AG09309 (cell line): ENCODE results near the gene CSRP1.

Experiments used
- DNase-seq: peaks from one replicate; pipeline ENCODE4 v3.0.0-alpha.2; 2010; ENCODE audit warnings: low read depth
- H3K4me3 ChIP-seq: 2 replicates; pipeline ENCODE4 v1.5.1; 2011; ENCODE audit warnings: mild to moderate bottlenecking, low read depth, low read length, moderate library complexity; ENCODE audit not compliant: control insufficient read depth
- TF ChIP-seq, protein P1 (sequence below): IDR thresholded peaks from 2 replicates; pipeline ENCODE4 v1.5.1; 2011; ENCODE audit warnings: mild to moderate bottlenecking, low read depth, low read length, inconsistent platforms; ENCODE audit not compliant: insufficient read depth, control insufficient read depth; ENCODE audit errors: missing control alignments

Gene CSRP1

DNA sequence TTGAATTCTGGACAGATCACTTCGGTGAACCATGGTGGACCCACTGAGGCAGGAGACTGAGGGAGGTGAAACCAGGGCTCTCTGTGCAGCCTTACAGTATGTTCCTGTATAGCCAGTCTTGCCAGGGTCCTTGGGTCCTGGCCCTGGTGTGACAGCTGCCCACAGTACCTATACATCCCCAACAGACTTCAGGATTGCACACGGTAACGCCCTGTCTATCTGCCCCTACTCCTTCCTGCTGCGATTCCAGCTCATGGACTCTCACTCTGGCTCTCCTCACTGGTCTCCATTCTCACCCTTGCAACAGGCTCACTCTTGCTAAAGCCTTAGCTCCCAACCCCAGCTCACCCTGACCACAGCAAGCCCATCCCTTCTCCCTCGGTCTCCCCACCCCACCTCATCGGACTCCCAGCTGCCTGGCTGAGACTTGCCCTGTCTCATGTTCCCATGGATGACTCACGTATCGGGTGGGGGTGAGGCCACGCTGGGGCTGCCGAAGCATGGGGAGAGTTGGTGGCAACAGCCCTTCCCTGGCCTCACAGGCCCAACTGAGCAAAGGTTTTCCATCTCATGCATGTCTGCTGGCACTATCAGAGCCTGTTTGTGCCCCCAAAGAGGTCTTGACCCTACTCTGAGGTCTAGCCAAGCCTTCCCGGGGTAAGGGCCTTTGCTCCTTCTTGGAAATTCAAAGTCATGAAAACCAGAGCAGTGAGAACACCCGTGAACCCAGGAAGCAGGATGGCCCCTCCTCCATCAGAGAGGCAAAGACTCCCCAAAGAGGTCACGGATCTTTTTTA, 45.1 kb downstream of the CSRP1 start:
- no peak overlapping the region for H3K4me3 ChIP-seq
- TF ChIP-seq, protein P1, sequence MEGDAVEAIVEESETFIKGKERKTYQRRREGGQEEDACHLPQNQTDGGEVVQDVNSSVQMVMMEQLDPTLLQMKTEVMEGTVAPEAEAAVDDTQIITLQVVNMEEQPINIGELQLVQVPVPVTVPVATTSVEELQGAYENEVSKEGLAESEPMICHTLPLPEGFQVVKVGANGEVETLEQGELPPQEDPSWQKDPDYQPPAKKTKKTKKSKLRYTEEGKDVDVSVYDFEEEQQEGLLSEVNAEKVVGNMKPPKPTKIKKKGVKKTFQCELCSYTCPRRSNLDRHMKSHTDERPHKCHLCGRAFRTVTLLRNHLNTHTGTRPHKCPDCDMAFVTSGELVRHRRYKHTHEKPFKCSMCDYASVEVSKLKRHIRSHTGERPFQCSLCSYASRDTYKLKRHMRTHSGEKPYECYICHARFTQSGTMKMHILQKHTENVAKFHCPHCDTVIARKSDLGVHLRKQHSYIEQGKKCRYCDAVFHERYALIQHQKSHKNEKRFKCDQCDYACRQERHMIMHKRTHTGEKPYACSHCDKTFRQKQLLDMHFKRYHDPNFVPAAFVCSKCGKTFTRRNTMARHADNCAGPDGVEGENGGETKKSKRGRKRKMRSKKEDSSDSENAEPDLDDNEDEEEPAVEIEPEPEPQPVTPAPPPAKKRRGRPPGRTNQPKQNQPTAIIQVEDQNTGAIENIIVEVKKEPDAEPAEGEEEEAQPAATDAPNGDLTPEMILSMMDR, result no peak
- peak; percentile 96 for DNase-seq

DNA sequence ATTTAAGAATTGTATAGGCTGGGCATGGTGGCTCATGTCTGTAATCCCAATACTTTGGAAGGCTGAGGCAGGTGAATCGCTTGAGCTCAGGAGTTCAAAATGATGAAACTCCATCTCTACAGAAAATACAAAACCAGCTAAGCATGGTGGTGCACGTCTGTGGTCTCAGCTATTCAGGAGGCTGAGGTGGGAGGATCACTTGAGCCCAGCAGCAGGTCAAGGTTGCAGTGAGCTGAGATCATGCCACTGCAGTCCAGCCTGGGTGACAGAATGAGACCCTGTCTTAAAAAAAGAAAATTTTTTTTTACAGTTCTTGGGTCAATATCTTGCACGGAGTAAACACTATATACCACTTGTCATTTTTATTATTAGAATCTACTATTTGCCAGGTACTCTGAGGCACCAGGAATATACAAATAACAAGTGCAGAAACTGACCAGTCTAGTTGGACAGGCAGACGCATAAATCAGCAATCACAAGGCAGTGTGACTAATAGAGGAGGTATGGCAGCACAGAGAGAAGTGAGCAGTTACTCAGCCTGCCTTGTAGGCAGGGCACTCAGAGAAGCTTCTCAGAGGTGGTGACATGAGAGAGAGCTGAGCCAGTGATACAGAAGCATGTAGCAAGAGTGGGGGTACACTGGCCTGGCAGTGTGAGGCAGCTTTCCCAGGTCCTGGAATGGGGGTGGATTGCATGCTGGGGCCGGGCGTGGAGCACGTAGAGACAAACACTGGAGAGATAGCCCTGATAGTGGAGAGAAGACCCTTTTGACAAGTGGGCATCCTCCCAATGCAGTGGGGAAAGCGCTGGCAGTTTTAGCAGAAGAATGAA, 45.9 kb downstream of the CSRP1 start:
- TF ChIP-seq, protein P1, result no peak
- DNase-seq, result peak; percentile 91
- H3K4me3 ChIP-seq, result no peak overlapping the region

DNA sequence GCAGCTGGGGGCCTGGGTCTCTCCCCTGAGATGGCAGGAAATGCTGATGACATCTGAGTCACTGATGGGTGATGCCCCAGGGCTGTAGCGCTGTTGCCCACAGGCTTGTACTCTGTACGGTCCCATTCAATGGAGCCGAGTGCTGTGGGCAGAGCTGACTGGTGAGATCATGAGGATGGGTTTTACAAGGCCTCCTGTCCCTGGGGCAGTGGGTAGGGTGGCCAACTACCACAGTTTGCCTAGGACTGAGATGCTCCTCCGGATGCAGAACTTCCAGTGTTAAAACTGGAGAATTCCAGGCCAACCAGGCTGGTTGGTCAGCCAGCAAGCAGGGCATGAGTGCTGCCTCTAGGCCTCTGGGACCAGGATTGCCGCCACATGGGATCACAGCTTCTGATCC, 47.1 kb downstream of the CSRP1 start:
- DNase-seq, result no peak
- no peak overlapping the region for H3K4me3 ChIP-seq
- TF ChIP-seq, protein P1, result no peak

DNA sequence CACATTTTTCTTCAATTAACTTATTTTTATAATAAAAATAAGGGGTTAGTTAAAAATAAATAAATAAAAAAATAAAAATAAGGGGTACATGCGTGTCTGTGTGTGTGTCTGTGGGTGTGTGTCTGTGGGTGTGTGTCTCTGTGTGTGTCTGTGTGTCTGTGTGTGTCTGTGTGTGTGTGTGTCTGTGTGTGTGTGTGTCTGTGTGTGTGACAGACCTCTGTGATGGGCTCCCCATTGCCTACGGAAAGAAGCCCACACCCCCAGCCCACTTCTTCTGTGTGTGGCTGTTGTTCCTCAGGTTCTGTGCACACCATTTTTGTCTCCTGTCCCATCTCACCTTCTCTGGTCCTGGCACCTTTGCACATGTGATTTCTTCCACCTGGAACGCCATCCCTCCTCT, 47.9 kb downstream of the CSRP1 start:
- TF ChIP-seq, protein P1, result no peak
- no peak overlapping the region for H3K4me3 ChIP-seq
- no peak for DNase-seq

- no peak for DNase-seq
- TF ChIP-seq, protein P1, result no peak
- H3K4me3 ChIP-seq, result no peak overlapping the region
These were observed 49.4 kb downstream of the CSRP1 start for GRCh38 chr1:201457508-201457960.

GRCh38 chr1:201456499-201457309, 50.2 kb downstream of the CSRP1 start:
- TF ChIP-seq, protein P1, result no peak
- DNase-seq, result peak; percentile 92
- no peak overlapping the region for H3K4me3 ChIP-seq
